ENCODE results near the gene SCUBE1.

DNA sequence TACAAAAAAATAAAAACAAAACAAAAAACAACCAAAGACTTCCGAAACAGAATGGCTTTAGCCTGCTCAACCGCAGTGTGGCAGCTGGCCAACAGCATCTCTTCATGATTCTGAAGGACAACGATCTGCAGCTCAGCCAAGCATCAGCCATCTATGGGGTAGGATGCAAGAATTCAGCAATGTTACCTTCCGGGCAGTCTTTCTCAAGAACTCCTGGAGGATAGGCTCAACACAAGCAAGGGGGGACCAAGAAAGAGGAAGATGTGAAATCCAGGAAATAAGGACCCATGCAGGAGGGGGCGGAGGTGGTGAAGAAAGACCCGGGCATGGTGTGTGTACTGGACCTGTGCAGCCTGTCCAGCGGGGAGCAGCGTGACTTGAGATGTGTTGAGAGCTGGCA, 195.4 kb downstream of the SCUBE1 start:
- TF ChIP-seq POLR2A (IDR thresholded peaks at IDR 0.05; ENCODE audit: low read depth) (no peak), EP300 (IDR thresholded peaks at IDR 0.05) (no peak)
- TF ChIP-seq, protein P1, sequence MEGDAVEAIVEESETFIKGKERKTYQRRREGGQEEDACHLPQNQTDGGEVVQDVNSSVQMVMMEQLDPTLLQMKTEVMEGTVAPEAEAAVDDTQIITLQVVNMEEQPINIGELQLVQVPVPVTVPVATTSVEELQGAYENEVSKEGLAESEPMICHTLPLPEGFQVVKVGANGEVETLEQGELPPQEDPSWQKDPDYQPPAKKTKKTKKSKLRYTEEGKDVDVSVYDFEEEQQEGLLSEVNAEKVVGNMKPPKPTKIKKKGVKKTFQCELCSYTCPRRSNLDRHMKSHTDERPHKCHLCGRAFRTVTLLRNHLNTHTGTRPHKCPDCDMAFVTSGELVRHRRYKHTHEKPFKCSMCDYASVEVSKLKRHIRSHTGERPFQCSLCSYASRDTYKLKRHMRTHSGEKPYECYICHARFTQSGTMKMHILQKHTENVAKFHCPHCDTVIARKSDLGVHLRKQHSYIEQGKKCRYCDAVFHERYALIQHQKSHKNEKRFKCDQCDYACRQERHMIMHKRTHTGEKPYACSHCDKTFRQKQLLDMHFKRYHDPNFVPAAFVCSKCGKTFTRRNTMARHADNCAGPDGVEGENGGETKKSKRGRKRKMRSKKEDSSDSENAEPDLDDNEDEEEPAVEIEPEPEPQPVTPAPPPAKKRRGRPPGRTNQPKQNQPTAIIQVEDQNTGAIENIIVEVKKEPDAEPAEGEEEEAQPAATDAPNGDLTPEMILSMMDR (IDR thresholded peaks at IDR 0.05), result no peak
